ENCODE data around the gene C2CD4C.
"Not testable (repeated sequence)": the region's sequence is repeated elsewhere in the genome, so short reads cannot be mapped to it uniquely, and the experiment has no call there.

C2CD4C gene

GRCh38 chr19:397941-398706 is 10.8 kb downstream of the C2CD4C start:
- DNase-seq = no peak

DNA sequence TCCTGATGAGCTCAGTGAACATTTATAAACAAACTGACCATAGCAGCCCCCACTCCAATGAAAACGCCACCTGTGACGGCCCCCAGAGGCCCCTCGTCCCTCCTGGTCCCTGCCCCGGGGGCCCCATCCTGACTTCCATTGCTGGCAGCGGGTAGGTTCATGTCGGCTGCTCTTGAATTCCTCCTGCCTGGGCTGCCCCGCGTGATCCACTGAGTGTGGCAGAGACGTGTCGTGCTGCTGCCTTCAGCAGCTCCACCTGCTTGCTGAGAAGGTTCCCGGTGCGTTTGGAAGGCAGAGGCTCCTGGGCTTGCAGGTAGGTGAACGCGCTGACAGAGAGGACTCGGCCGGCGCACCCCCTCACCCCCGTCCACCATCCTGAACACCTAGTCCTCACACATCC is 11.6 kb downstream of the C2CD4C start:
- DNase-seq = no peak

GRCh38 chr19:395467-395866 is 13.5 kb downstream of the C2CD4C start:
- no peak for DNase-seq

DNA sequence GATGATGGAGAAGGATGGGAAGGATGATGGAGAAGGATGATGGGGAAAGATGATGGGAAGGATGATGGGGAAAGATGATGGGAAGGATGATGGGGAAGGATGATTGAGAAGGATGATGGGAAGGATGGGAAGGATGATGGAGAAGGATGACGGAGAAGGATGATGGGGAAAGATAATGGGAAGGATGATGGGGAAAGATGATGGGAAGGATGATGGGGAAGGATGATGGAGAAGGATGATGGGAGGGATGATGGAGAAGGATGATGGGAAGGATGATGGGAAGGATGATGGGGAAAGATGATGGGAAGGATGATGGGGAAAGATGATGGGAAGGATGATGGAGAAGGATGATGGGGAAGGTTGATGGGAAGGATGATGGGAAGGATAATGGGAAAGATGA is 14.1 kb downstream of the C2CD4C start:
- DNase-seq = not testable (repeated sequence)

DNA sequence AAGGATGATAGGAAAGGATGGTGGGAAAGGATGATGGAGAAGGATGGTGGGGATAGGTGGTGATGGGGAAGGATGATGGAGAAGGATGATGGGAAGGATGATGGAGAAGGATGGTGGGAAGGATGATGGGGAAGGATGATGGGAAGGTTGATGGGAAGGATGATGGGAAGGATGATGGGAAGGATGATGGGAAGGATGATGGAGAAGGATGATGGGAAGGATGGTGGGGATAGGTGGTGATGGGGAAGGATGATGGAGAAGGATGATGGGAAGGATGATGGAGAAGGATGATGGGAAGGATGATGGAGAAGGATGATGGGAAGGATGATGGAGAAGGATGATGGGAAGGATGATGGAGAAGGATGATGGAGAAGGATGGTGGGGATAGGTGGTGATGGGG is 15.4 kb downstream of the C2CD4C start:
- DNase-seq = not testable (repeated sequence)

DNA sequence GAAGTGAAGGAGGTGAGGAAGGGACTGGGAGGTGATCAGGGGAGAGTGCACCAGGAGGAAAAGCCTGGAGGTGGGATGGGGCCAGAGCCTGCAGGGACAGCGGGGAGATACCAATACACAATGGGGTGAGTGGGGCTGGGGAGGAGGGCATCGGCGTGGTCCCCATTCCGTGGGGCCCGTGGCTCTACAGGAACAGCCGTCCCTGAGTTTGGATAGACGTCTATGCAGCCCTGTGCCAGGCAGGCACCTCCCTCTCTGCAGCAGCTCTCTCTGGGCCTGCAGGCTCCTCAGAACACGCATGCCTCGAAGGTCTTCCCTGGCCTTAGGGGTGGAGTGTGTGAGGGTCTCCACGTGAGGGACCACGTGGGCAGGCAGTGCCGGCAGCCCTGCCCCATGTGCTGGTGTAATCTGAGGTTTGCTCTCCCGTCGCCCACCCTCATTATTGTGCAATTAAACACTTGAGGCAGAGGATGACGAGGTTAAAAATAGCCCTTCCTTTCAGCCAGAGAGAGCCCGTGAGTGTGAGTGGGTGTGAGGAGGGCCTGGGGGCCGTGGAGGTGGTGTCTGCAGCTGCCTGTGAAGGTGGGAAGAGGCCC is 16.5 kb downstream of the C2CD4C start:
- peak in 1 of 2 donors; percentile 9 for DNase-seq

GRCh38 chr19:391726-392374 is 17.1 kb downstream of the C2CD4C start:
- no peak for DNase-seq

GRCh38 chr19:391207-391557 is 17.8 kb downstream of the C2CD4C start:
- no peak for DNase-seq

- DNase-seq = no peak
These were observed 18.4 kb downstream of the C2CD4C start for GRCh38 chr19:390386-391206.

DNA sequence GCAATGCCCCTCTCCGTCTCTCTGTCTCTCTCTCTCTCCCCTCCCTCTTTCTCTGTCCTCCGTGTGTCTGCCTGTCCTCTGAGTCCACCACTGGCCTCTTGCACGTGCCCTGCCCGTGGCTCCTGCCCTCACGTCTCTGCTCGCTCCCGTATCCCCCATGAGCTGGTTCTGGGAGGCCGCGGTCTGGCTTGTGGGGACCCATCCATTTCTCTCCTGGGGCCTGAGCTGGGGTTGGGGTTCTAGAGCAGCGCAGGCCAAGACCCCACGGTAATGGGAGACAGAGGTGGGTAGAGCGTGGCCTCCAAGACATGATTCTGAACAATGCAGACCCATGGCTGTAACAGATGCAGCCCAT is 19.0 kb downstream of the C2CD4C start:
- no peak for DNase-seq

DNA sequence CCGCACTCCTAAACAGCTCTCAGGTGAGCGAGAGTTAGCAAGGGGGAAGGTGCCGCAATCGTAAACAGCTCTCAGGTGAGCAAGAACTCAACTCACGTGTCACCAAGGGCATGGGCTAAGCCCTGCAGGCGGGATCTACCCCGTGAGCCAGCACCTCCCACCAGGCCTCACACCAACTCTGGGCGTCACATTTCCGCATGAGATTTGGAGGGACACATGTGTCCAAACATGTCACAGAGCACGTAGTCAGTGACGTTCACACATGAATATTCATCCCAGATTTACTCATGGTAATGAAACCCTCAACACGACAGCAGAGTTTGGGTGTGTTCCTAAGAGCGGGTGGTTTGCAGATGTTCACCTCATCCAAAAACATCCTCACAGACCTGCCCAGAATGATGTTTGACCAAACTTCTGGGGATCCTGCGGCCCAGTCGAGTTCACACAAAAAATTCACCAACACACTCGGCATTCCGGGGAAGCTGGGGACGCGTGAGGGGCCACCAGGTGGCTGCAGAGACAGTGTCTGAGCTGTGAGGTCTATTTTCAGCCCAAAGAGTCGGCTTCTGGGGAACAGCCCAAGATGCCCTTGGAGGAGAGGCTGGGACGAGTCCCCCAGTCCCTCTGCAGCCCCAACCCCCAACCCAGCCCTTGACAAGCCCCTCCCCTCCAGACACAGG is 19.6 kb downstream of the C2CD4C start:
- DNase-seq = no peak

GRCh38 chr19:388691-389090 is 20.3 kb downstream of the C2CD4C start:
- DNase-seq = no peak

DNA sequence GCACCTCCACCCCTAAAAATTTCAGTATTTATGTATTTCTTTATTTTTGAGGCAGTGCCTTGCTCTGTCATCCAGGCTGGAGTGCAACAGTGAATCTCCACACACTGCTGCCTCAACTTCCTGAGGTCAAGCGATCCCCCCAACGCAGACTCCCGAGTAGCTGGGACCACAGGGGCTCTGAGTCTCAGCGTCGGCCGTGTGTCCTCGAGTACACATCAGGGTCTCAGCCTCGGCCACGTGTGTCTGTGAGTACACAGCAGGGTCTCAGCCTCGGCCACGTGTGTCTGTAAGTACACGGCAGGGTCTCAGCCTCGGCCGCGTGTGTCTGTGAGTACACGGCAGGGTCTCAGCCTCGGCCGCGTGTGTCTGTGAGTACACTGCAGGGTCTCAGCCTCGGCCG is 21.2 kb downstream of the C2CD4C start:
- DNase-seq = no peak

GRCh38 chr19:386632-387301 is 22.2 kb downstream of the C2CD4C start:
- not testable (repeated sequence) for DNase-seq

DNA sequence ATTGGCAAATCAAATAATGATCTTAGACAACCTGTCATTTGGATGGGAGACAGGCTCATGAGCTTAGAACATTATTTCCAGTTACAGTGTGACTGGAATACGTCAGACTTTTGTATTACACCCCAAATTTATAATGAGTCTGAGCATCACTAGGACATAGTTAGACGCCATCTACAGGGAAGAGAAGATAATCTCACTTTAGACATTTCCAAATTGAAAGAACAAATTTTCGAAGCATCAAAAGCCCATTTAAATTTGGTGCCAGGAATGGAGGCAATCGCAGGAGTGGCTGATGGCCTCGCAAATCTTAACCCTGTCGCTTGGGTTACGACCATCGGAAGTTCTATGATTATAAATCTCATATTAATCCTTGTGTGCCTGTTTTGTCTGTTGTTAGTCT is 22.8 kb downstream of the C2CD4C start:
- not testable (repeated sequence) for DNase-seq

DNA sequence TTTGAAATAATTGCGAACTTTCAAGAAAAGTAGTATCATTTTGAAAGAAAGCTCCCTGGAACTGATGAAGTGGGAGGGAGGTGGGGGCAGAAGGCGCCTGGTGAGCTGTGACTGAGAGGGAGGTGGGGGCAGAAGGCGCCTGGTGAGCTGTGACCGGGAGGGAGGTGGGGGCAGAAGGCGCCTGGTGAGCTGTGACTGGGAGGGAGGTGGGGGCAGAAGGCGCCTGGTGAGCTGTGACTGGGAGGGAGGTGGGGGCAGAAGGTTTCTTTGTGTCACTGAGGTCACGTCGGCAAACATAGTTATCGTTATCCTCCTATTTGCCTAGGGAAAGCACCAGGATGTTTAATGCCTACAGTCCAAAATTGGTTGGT is 24.2 kb downstream of the C2CD4C start:
- no peak for DNase-seq

- no peak for DNase-seq
These were observed 24.8 kb downstream of the C2CD4C start for GRCh38 chr19:383922-384798.

GRCh38 chr19:383040-383439 is 25.9 kb downstream of the C2CD4C start:
- DNase-seq = no peak

GRCh38 chr19:382578-382977 is 26.4 kb downstream of the C2CD4C start:
- DNase-seq = not testable (repeated sequence)

- not testable (repeated sequence) for DNase-seq
These were observed 27.0 kb downstream of the C2CD4C start for GRCh38 chr19:381901-382300.

- DNase-seq = not testable (repeated sequence)
These were observed 28.2 kb downstream of the C2CD4C start for GRCh38 chr19:380618-381219.

Measured in inflammatory macrophage (primary cell).